Measurements from ENCODE around the gene ADARB1.

ADARB1 gene

DNA sequence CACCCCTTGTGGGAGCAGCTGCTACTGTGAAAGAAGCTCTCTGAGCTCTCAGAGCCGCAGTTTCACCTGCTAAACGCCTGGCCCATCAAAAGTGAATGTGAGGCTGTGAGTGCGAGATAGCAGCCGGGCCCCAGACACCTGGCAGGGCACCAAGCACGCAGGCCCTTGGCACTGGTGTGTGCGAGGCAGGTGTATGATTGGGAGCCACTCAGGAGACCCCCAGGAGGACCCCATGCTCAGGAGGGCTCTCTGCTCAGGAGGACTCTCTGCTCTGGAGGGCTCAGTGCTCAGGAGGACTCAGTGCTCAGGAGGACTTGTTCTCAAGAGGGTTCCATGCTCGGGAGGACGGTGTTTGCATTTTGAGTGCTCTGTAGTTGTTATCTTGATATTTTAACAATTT, 14.3 kb upstream of the ADARB1 start:
- ChIA-PET CTCF (no interaction called here), POLR2A (no interaction called here)
- DNase-seq (ENCODE audit: extremely low spot score) = no peak
- TF ChIP-seq ARNT (IDR thresholded peaks at IDR 0.05) = no peak
- TF ChIP-seq FOXK2 (IDR thresholded peaks at IDR 0.05) = no peak
- TF ChIP-seq, protein P1, sequence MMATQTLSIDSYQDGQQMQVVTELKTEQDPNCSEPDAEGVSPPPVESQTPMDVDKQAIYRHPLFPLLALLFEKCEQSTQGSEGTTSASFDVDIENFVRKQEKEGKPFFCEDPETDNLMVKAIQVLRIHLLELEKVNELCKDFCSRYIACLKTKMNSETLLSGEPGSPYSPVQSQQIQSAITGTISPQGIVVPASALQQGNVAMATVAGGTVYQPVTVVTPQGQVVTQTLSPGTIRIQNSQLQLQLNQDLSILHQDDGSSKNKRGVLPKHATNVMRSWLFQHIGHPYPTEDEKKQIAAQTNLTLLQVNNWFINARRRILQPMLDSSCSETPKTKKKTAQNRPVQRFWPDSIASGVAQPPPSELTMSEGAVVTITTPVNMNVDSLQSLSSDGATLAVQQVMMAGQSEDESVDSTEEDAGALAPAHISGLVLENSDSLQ (IDR thresholded peaks at IDR 0.05) = no peak

DNA sequence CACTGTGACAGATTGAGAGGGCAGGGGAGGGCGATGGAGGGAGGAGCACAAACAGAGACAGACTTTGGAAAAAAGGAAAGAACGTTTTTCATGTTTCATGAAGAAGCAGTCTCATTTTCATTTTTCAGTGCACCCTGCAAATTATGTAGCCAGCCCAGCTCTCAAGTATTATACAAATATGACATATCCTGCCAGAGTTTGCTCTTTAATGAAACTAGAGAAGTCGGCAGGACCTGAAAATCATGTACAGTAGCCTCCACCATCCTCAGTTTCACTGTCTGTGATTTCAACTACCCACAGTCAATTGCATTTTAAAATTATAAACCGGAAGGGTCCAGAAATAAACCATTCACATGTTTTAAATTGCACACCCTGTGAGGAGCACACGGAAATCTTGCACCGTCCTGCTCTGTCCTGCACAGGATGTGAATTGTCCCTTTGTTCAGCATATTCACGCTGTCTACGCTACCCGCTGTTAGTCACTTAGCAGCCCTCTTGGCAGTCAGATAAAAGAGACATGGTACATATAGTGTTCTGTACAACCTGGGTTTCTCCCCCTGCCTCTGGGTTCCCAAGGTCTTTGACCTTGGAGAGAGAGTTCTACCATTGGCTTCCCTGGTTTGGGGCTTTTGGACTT, 13.6 kb upstream of the ADARB1 start:
- no peak for DNase-seq (ENCODE audit: extremely low spot score)
- TF ChIP-seq ZNF384 (IDR thresholded peaks at IDR 0.05) (no peak), ELF4 (IDR thresholded peaks at IDR 0.05) (no peak), SUZ12 (IDR thresholded peaks at IDR 0.05) (no peak), HDGF (IDR thresholded peaks at IDR 0.05; ENCODE audit: borderline replicate concordance) (no peak), FOXK2 (IDR thresholded peaks at IDR 0.05) (no peak), BHLHE40 (IDR thresholded peaks at IDR 0.05; ENCODE audit: borderline replicate concordance) (no peak), CTBP1 (IDR thresholded peaks at IDR 0.05; ENCODE audit: borderline replicate concordance) (no peak)
- TF ChIP-seq, protein P1 (IDR thresholded peaks at IDR 0.05) = no peak
- ChIA-PET CTCF (interaction anchor here (0.5 kb wide), 1 partner anchor 10 kb away, joined by 3 read pairs; no protein-coding TSS in a partner anchor), POLR2A (no interaction called here)

DNA sequence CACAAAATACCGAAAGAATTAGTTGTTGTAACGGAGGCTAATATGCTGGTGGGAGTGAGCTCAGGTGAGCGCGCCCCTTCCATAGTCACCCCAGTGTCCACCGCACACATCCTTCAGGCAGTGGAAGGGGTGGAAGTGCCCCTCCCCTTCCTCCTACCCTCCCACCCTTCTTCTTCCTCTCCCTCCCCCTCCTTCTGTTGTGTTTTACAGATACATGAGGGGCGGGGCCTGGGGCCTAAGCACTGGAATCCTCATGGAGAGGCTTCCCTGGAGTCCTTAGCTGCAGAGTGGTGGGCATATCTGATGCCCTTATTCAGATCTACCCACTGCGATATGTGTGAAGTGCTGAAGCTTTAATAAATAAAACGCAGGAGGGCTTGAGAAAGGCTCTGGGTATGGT, 10.3 kb upstream of the ADARB1 start:
- ChIA-PET POLR2A (no interaction called here), CTCF (no interaction called here)
- DNase-seq (ENCODE audit: extremely low spot score) = no peak
- TF ChIP-seq, protein P1 (IDR thresholded peaks at IDR 0.05) = no peak
- TF ChIP-seq SUZ12 (IDR thresholded peaks at IDR 0.05) (no peak), LEF1 (IDR thresholded peaks at IDR 0.05; ENCODE audit: borderline replicate concordance) (no peak), L3MBTL2 (conservative IDR thresholded peaks at IDR 0.05) (no peak), BHLHE40 (IDR thresholded peaks at IDR 0.05; ENCODE audit: borderline replicate concordance) (no peak)

DNA sequence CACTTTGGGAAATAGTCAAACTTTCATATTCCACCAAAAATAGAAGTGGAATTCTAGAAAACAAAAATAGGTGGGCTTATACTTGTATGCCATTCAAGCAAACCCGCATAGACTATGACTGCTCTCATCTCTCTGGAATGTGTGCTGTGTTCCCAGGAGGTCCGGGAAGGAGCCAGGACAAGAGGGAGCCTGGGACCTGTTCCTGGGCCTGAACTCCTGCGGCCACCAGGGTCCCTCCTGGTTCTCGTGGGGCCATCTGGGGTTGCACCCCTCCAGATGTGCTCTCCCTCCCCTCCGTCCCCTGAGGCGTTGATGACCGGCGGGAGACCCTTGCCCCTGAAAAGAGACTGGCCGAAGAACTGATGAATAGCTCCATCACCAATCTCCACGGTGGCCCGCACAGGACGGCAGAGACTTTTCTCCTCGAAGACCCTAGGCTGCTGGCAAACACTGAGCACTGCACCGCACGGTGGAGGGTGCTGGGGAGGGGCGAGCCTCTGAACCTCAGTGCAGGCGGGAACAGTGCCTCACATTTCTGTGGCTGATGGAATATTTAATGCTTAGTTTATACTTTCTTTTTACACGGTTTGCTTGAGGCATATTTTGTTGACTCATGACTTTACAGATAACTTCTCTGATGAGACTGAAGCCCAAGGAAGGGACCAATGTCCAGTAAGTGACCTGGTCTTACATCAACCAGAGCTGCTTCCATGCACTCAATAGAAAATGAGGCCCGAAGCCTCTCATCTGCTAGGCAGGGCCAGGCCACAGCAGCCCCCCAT, 9.6 kb upstream of the ADARB1 start:
- POLR2A ChIA-PET = no interaction called here
- CTCF ChIA-PET = no interaction called here
- TF ChIP-seq, protein P1 (IDR thresholded peaks at IDR 0.05) = no peak
- TF ChIP-seq L3MBTL2 (conservative IDR thresholded peaks at IDR 0.05) (no peak), TARDBP (IDR thresholded peaks at IDR 0.05) (no peak), LEF1 (IDR thresholded peaks at IDR 0.05; ENCODE audit: borderline replicate concordance) (no peak), BHLHE40 (IDR thresholded peaks at IDR 0.05; ENCODE audit: borderline replicate concordance) (no peak)
- no peak for DNase-seq (ENCODE audit: extremely low spot score)

DNA sequence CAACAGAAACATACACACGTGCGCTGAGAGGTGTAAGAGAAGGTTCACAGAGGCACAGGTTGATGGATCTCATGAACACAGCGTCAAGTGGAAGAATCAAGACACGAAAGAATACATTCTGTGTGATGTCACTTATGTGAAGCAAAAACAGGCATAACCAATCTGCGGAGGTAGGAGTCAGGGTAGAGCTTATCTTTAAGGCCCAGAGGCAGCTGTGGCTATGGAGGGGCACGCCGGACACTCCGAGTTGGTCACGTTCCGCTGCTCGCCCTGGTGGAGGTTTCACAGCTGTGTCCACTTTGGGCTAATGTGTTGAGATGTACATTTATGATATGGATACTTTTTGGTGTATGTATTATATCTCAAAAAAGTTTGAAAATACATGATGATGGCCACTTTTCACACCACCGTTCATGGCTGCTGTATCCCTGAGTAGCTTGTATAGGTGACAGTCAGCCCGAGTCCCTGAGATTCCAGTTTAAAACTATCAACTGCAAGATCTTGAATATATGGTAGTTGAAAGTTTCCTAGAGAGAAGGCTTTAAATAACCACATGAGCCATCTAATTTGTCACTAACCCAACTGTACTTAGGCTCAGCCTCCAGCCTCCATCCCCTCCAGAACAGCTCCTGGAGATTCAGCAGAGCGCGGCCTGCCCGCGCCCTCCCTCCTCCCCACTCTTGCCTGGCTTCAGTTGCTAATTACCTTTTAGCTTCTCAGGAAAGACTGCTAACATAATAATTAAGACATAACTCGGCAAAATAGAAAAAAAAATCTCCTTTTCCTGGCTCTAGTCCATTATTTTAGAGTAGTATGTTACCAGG, 6.7 kb upstream of the ADARB1 start:
- TF ChIP-seq ZNF384 (IDR thresholded peaks at IDR 0.05) = no peak
- TF ChIP-seq HDGF (IDR thresholded peaks at IDR 0.05; ENCODE audit: borderline replicate concordance) = no peak
- TF ChIP-seq SP1 (IDR thresholded peaks at IDR 0.05) = no peak
- no peak for TF ChIP-seq FOXA1 (IDR thresholded peaks at IDR 0.05)
- TF ChIP-seq FOXM1 (IDR thresholded peaks at IDR 0.05; ENCODE audit: borderline replicate concordance) = no peak
- no peak for TF ChIP-seq L3MBTL2 (conservative IDR thresholded peaks at IDR 0.05)
- TF ChIP-seq TARDBP (IDR thresholded peaks at IDR 0.05) = no peak
- TF ChIP-seq ARNT (IDR thresholded peaks at IDR 0.05) = no peak
- TF ChIP-seq NFRKB (IDR thresholded peaks at IDR 0.05) = no peak
- TF ChIP-seq BHLHE40 (IDR thresholded peaks at IDR 0.05; ENCODE audit: borderline replicate concordance) = no peak
- no peak for TF ChIP-seq ELF4 (IDR thresholded peaks at IDR 0.05)
- TF ChIP-seq, protein P1 (IDR thresholded peaks at IDR 0.05) = no peak
- no peak for DNase-seq (ENCODE audit: extremely low spot score)
- CTCF ChIA-PET = no interaction called here
- POLR2A ChIA-PET = no interaction called here

Data from HEK293T (cell line).